IMR-90 (cell line): ENCODE results near the gene GPR153. TPM values are rescaled to one million over a fixed set of nuclear protein-coding genes. Genes with fewer than 3 reads are reported as not detected.

Experiments used
- ATAC-seq: fragments of 200-7000 bp; cut with Tn5 transposase; 2 replicates; pipeline ENCODE4 v1.9.1; 2020; ENCODE audit warnings: low read depth, mild to moderate bottlenecking, moderate library complexity
- BruUV-seq: library from RNA; stranded (reverse); fragments of 400-500 nt; replicated peaks from 2 replicates; lab custom pipeline; 2021; lab: Mats Ljungman, UMichigan
- CTCF ChIA-PET: fragments of 300-600 bp; formaldehyde crosslinking; extraction: SDS; loops from one replicate; lab custom pipeline; 2021; ENCODE audit warnings: antibody characterized with exemption; lab: Yijun Ruan, JAX
- POLR2A ChIA-PET: fragments of 300-600 bp; sonication (Branson Sonifier 250); formaldehyde crosslinking; loops from one replicate; lab custom pipeline; 2022; ENCODE audit warnings: antibody characterized with exemption; ENCODE audit not compliant: unreplicated experiment; lab: Charles Lee
- DNase-seq: peaks from one replicate; pipeline ENCODE4 v3.0.0; 2013
- H2AFZ ChIP-seq: replicated peaks from 2 replicates; pipeline ENCODE3; 2013; ENCODE audit warnings: low read length, mild to moderate bottlenecking; ENCODE audit not compliant: poor library complexity
- H2AK5ac ChIP-seq: 2 replicates; pipeline ENCODE4 v1.6.1; 2013; ENCODE audit warnings: low read depth, low read length, inconsistent platforms
- H2AK9ac ChIP-seq: replicated peaks from 2 replicates; pipeline ENCODE3; 2013; ENCODE audit warnings: mild to moderate bottlenecking, low read depth, low read length, moderate library complexity; ENCODE audit not compliant: poor library complexity
- H2BK120ac ChIP-seq: 2 replicates; pipeline ENCODE4 v1.6.1; 2013; ENCODE audit warnings: low read depth, low read length, inconsistent platforms
- H2BK15ac ChIP-seq: 3 replicates; pipeline ENCODE4 v1.6.1; 2013; ENCODE audit warnings: low read depth, low read length, inconsistent platforms
- H2BK20ac ChIP-seq: 2 replicates; pipeline ENCODE4 v1.6.1; 2013; ENCODE audit warnings: low read depth, mild to moderate bottlenecking, inconsistent platforms, low read length, moderate library complexity
- H2BK5ac ChIP-seq: 2 replicates; pipeline ENCODE4 v1.6.1; 2013; ENCODE audit warnings: mild to moderate bottlenecking, low read depth, low read length, inconsistent platforms; ENCODE audit not compliant: poor library complexity, severe bottlenecking
- H3K14ac ChIP-seq: replicated peaks from 2 replicates; pipeline ENCODE4 v1.6.1; 2013; ENCODE audit warnings: low read depth, low read length, inconsistent platforms
- H3K18ac ChIP-seq: 2 replicates; pipeline ENCODE4 v1.6.1; 2013; ENCODE audit warnings: low read depth, low read length, control low read depth
- H3K23ac ChIP-seq: 2 replicates; pipeline ENCODE4 v1.6.1; 2013; ENCODE audit warnings: low read depth, low read length, inconsistent platforms
- H3K27ac ChIP-seq: 2 replicates; pipeline ENCODE4 v1.5.1; 2013; ENCODE audit warnings: mild to moderate bottlenecking, control low read depth, low read length; ENCODE audit not compliant: insufficient read depth
- H3K27me3 ChIP-seq: 2 replicates; pipeline ENCODE4 v1.6.1; 2013; ENCODE audit warnings: low read length; ENCODE audit not compliant: control insufficient read depth, insufficient read depth
- H3K36me3 ChIP-seq: 2 replicates; pipeline ENCODE4 v1.6.1; 2013; ENCODE audit warnings: low read length, mixed read lengths; ENCODE audit not compliant: control insufficient read depth, insufficient read depth
- H3K4ac ChIP-seq: 2 replicates; pipeline ENCODE4 v1.6.1; 2013; ENCODE audit warnings: low read depth, low read length, inconsistent platforms
- H3K4me1 ChIP-seq: 2 replicates; pipeline ENCODE4 v1.6.1; 2013; ENCODE audit warnings: low read length, mixed read lengths; ENCODE audit not compliant: control insufficient read depth, insufficient read depth
- H3K4me2 ChIP-seq: 2 replicates; pipeline ENCODE4 v1.6.1; 2013; ENCODE audit warnings: low read depth, mild to moderate bottlenecking, control low read depth, low read length, moderate library complexity
- H3K4me3 ChIP-seq: 2 replicates; pipeline ENCODE4 v1.5.1; 2013; ENCODE audit warnings: low read depth, mild to moderate bottlenecking, control low read depth, low read length, moderate library complexity; ENCODE audit not compliant: insufficient read depth
- H3K56ac ChIP-seq: 2 replicates; pipeline ENCODE4 v1.6.1; 2013; ENCODE audit warnings: low read length, inconsistent platforms; ENCODE audit not compliant: insufficient read depth; ENCODE audit errors: extremely low read depth
- H3K79me1 ChIP-seq, 2 experiments: 2 replicates each; pipeline ENCODE4 v1.6.1; 2013; ENCODE audit warnings: low read length in 2 of 2, inconsistent platforms in 1 of 2, low read depth in 1 of 2
- H3K9ac ChIP-seq: 2 replicates; pipeline ENCODE4 v1.6.1; 2013; ENCODE audit warnings: low read depth, low read length, control low read depth
- H3K9me1 ChIP-seq: 2 replicates; pipeline ENCODE4 v1.6.1; 2013; ENCODE audit warnings: low read length, inconsistent platforms; ENCODE audit not compliant: insufficient read depth
- H3K9me3 ChIP-seq: 2 replicates; pipeline ENCODE4 v1.6.1; 2013; ENCODE audit warnings: low read length; ENCODE audit not compliant: control insufficient read depth, insufficient read depth
- H4K20me1 ChIP-seq: 2 replicates; pipeline ENCODE4 v1.6.1; 2013; ENCODE audit warnings: low read length, inconsistent platforms; ENCODE audit not compliant: insufficient read depth
- H4K5ac ChIP-seq: 2 replicates; pipeline ENCODE4 v1.6.1; 2013; ENCODE audit warnings: mild to moderate bottlenecking, low read depth, low read length, control low read depth
- H4K8ac ChIP-seq, 2 experiments: 2 replicates each; pipeline ENCODE4 v1.6.1; 2013; ENCODE audit warnings: low read depth in 2 of 2, low read length in 2 of 2, control low read depth in 1 of 2, inconsistent platforms in 1 of 2
- H4K91ac ChIP-seq: 2 replicates; pipeline ENCODE4 v1.6.1; 2013; ENCODE audit warnings: low read depth, low read length, inconsistent platforms; ENCODE audit not compliant: insufficient read depth
- BHLHE40 ChIP-seq: fragments of 150-350 bp; IDR thresholded peaks from 2 replicates; pipeline ENCODE4 v1.6.1; 2016; ENCODE audit warnings: mild to moderate bottlenecking, low read depth, low read length
- CHD1 ChIP-seq: IDR thresholded peaks from 2 replicates; pipeline ENCODE4 v1.6.1; 2012; ENCODE audit warnings: low read depth, low read length, improper control_type of control experiment
- FOS ChIP-seq: fragments of 150-350 bp; IDR thresholded peaks from 2 replicates; pipeline ENCODE4 v1.6.1; 2016; ENCODE audit warnings: low read depth, low read length
- MAZ ChIP-seq: IDR thresholded peaks from 2 replicates; pipeline ENCODE4 v1.6.1; 2012; ENCODE audit warnings: low read depth, mild to moderate bottlenecking, low read length, improper control_type of control experiment, moderate library complexity, borderline replicate concordance
- POLR2A ChIP-seq: IDR thresholded peaks from 2 replicates; pipeline ENCODE4 v1.6.1; 2012; ENCODE audit warnings: mild to moderate bottlenecking, low read depth, low read length
- RCOR1 ChIP-seq: IDR thresholded peaks from 2 replicates; pipeline ENCODE4 v1.6.1; 2012; ENCODE audit warnings: mild to moderate bottlenecking, low read length, improper control_type of control experiment; ENCODE audit not compliant: insufficient replicate concordance
- SMC3 ChIP-seq: fragments of 150-350 bp; IDR thresholded peaks from 2 replicates; pipeline ENCODE4 v1.6.1; 2016; ENCODE audit warnings: low read depth, mild to moderate bottlenecking, antibody characterized with exemption, low read length, moderate library complexity
- USF2 ChIP-seq: fragments of 150-350 bp; IDR thresholded peaks from 2 replicates; pipeline ENCODE4 v1.6.1; 2017; ENCODE audit warnings: mild to moderate bottlenecking, antibody characterized with exemption, low read length, low read depth
- WGBS, 2 experiments: methylation state at CpG; one replicate each; pipeline versions ENCODE4 v1.1.5 to v1.1.7; 2013; ENCODE audit warnings: missing lambda C conversion rate in 2 of 2; ENCODE audit not compliant: insufficient read length in 1 of 2; ENCODE audit errors: extremely low coverage in 2 of 2; 5-methylcytosine and 5-hydroxymethylcytosine counted together
- dilution Hi-C: fragments of 300-500 bp; cut with HindIII; formaldehyde crosslinking; loops from one replicate; pipeline ENCODE4 v1.14.3; 2018; ENCODE audit warnings: low sequenced_read_pairs; ENCODE audit not compliant: unreplicated experiment
- in situ Hi-C: fragments of 300-500 bp; cut with MboI; formaldehyde crosslinking; loops from 3 replicates; pipeline ENCODE4 v1.14.3; 2019; ENCODE audit warnings: low sequenced_read_pairs, inconsistent platforms, mixed read lengths
- intact Hi-C: fragments of 100-400 bp; cut with micrococcal nuclease; formaldehyde crosslinking; loops from 2 replicates; pipeline ENCODE4 v1.10.0; 2022
- polyA plus RNA-seq, 3 experiments: library from polyadenylated mRNA; depleted of rRNA; stranded (reverse); fragments of >200 nt; gene quantifications; 2 replicates each; pipeline ENCODE4 v1.2.3, GENCODE V29; 2012; ENCODE audit warnings: low replicate concordance in 1 of 3
- total RNA-seq: library from RNA; depleted of rRNA; stranded (reverse); fragments of >200 nt; gene quantifications from 2 replicates; pipeline ENCODE4 v1.2.3, GENCODE V29; 2012

GPR153 gene
- total and polyA plus RNA-seq, 2 of the 4 experiments (the other 2 are of a cell fraction) = 1.8 to 5.2 TPM

GRCh38 chr1:6273380-6273891 is 12.5 kb upstream of the GPR153 start:
- H2AK9ac ChIP-seq = peak overlapping the region; percentile 63
- ATAC-seq = peak; percentile 51
- H3K4me3 ChIP-seq = no peak overlapping the region
- 0 out of 2 replicates have a peak overlapping the region, but pooled peaks have one; percentile 37 for H2BK20ac ChIP-seq
- no CpG with 5 or more reads among the region's 19 CpGs for WGBS, 2 experiments
- no TSS peak for BruUV-seq
- in situ Hi-C loops (no loop called here), dilution Hi-C loops (no loop called here), intact Hi-C loops (no loop called here)
- H3K9me1 ChIP-seq = peaks cover 12% of the 10 kb centered on the region; the same call in 1 of the 2 replicates
- H4K91ac ChIP-seq = no peak overlapping the region
- peak overlapping the region; percentile 8; the same call in 1 of the 2 replicates for H3K4ac ChIP-seq
- ChIA-PET POLR2A (no interaction called here), CTCF (no interaction called here)
- no peak overlapping the region for H3K56ac ChIP-seq
- DNase-seq = peak; percentile 74
- H3K27ac ChIP-seq = no peak overlapping the region
- H2BK120ac ChIP-seq = no peak overlapping the region
- peak overlapping the region; percentile 16 for H2AFZ ChIP-seq
- H2BK15ac ChIP-seq = no peak overlapping the region
- no peaks in the 10 kb centered on the region for H3K9me3 ChIP-seq
- 0 out of 2 replicates have a peak overlapping the region, but pooled peaks have one; percentile 10 for H2AK5ac ChIP-seq
- H4K8ac ChIP-seq = no peak overlapping the region
- H4K5ac ChIP-seq = no peak overlapping the region
- H3K18ac ChIP-seq = no peak overlapping the region
- H3K36me3 ChIP-seq = no peaks in the 10 kb centered on the region
- peaks cover 0 to 29% of the 10 kb centered on the region in 2 experiments; a peak in 2 of 4 replicates for H3K79me1 ChIP-seq
- no peaks in the 10 kb centered on the region; the same call in 1 of the 2 replicates for H4K20me1 ChIP-seq
- H3K14ac ChIP-seq = no peak overlapping the region
- H3K4me2 ChIP-seq = no peak overlapping the region
- peaks cover 25% of the 10 kb centered on the region for H3K4me1 ChIP-seq
- H3K27me3 ChIP-seq = no peaks in the 10 kb centered on the region
- H3K9ac ChIP-seq = no peak overlapping the region
- no peak overlapping the region for H3K23ac ChIP-seq
- no peak for TF ChIP-seq POLR2A
- no peak for TF ChIP-seq BHLHE40
- TF ChIP-seq RCOR1 = peak; percentile 52
- TF ChIP-seq SMC3 = no peak
- peak; percentile 96 for TF ChIP-seq MAZ
- TF ChIP-seq USF2 = no peak
- TF ChIP-seq FOS = peak; percentile 63
- no peak for TF ChIP-seq CHD1
- H2BK5ac ChIP-seq = no peak overlapping the region
